AML-193 (cell line): ENCODE results near the gene CPB1.

Experiments used
- DNase-seq, 2 experiments: peaks; one replicate each; lab custom pipeline; 2025; lab: John Stamatoyannopoulos, UW

The CPB1 gene

DNA sequence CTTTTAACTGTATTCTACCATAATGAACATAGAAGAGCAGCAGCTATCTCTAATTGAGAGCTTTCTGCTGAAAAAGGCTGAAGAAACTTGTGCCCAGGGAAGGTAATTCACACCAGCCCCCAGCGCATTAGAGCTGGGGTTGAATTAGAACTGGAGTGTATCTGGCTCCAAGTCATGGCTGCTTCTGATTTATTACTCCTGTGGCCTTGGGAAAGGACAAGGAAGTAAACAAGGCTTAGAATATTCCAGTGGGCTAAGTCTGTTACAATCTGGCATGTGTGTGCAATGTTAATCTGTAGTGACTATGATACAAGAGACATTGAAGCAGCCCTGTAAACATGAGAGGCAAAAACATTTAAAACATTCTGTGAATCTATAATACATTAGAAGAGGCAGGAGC is 55.6 kb downstream of the CPB1 start:
- DNase-seq = no peak

DNA sequence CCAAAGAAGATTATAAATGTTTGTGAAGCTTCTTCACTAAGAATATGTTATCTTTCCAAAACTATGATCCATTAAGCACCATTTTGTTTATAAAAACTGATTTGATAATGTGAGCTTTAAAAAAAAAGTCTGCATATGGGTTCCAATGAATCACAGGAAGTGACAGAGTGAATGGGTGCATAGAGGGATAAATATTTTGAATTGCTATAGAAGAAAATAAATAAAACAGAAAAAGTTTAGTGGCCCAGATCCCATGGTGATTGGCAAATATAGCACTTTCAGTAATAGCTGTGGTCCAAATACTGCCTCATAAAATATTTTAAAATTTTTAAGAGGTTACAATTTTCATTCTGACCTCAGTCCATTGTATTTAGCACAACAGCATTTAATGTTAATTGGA is 56.6 kb downstream of the CPB1 start:
- DNase-seq = no peak

DNA sequence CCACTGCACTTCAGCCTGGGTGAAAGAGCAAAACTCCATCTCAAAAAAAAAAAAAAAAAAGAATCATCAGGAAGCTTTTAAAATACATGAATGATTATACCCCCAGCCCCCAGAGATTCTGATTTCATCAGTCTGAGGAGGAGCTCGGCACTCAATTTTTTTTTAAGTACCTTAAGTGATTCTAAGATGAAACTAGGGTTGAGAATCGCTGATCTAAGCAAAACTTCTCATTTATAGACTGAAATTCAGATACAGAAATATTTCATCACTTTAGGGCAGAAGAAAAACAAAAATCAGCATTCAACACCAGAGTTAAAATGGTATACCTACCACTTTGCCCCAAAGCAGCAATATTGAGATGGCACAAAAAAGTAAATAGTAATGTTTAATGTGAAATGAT is 62.2 kb downstream of the CPB1 start:
- DNase-seq = no peak

DNA sequence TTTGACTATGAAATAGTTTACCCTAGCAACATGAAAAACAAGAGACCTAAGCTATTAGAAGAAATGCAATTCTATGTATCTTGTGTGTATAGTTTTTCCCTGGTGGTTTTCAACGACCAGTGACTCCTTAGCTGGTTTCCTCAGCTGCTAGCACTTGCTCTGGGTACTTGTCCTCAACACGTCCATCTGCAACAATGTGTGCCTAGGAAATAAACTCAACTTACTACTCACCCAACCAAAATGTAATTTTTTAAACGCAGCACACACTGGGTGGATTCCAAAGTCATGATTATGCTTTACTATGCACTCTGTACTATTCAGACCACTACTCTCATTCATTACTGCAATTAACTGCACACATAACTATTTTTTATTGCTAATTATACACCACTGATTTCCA is 68.5 kb downstream of the CPB1 start:
- no peak for DNase-seq

DNA sequence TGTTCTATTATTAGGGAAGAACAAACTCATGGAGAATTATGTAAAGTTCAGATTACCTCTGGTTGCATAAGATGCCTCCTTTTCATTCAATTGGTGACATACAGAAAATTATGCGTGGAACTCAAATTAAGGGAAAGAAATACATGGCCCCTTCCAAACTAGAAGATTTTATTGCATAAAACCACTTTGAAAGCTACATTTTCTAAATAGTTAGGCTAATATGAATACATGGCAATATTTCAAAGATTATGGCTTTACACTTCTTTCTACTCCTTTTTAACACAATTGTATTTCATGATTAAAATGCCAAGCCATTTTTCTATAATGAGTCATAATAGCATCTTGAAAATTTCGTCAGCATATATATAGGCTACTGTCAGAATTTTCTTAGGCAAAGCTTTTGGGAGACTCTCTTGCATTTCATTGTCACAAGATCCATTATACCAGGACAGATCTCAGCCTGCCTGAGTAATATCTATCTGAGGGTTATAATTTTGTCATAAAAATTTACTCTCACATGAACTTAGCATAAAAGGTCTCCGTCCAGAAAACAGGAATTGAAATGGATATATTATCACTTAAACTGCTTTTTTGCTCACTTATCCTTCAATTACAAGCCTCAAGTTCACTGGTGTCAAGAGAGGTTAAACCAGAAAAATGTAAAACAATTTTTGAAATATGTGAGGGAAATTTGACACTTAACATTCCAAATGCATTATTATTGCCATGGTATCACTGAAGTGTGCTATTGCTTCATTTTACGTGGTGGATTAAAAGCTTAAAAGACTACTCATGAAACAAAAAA is 74.6 kb downstream of the CPB1 start:
- no peak for DNase-seq

DNA sequence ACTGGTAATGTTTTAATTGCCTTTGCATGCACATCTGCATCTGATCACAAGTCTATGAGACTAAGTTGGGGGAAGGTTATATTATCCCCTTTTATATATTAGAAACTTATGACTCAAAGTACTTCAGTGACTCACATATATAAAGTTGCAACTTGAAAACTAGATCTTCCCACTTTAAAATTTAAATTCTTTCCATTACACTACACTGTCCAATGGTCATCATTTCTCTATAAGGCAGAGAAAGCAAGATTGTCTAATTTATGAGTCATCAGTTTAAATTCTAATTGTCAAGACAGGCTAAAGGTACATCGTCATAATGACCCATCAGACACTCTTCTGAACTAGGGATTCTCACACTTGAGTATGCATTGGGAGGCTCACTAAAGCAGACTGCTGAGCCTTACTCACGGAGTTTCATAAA is 75.4 kb downstream of the CPB1 start:
- DNase-seq = no peak

DNA sequence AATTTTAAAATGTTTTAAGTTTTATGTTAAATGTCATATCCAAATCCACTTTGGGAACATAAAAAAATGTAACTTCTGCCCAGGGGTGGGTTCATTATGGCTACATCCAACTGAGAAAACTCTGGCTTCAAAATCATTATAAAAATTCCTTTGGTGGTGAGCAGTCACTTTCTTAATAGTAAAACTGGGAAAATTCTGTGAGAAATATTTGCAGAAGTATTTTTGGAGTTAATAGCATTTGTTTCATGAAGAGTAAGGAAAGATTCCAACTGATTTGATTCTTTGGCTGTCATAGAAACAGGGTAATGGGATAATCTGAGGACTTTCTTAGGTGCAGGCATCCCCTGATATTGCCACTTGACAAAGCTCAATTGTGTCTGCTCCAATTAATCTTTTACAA is 76.3 kb downstream of the CPB1 start:
- DNase-seq = no peak

DNA sequence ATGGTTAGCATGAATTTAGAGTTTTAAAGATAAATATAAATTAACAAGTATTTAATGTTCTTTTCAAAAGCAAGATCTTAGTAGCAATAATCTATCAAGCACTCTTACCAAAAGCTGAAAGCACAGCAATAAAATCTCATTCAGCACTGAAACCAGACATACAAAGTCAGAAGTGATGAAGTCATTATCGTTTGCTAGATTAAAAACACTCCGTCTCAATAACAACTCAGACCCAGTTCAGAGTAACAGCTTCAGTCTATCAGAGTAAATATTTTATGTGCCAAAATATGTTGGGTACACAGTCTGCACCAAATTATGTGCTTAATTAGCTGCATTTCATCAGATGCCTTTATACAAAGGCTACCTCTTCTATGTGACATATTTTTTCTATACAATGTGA is 79.1 kb downstream of the CPB1 start:
- DNase-seq = no peak
